ENCODE measurements around the gene MTPN.

MTPN gene, protein sequence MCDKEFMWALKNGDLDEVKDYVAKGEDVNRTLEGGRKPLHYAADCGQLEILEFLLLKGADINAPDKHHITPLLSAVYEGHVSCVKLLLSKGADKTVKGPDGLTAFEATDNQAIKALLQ

DNA sequence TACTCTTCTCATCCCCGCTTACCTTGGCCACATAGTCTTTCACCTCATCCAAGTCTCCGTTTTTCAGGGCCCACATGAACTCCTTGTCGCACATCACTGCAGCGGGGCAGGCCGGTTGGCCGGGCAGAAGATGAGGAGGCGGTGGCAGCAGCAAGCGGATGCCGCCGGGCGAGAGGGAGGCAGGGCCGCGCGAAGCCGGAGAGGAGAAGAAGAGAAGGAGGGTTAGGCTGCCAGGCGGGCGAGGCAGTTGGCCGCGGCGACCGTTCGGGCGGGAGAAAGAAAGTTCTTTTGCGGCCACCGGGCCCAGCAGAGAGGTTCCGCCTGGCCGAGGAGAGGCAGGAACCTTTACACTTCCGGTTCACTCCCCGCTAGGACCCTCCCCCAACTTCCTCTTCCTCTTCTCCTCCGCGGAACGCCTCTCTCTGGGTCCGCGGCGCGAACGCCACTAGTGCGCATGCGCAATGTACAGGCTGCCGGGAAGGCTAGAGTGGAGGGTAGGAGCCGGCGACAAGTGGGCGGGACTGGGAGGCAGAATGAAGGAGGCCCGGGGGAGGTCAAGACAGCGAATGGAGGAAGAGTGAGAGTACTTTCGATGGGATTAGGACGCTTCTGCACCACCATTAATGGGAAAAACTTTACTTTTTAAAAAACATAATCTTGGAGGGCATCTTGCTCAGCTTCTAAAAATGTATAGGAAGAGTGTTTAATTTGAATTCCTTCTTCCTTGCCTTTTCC is at the start of gene MTPN:
MTPN (minus strand) TSS at position 353 of the 735 bp plus-strand sequence; CDS start at position 94, 259 bp downstream.
- DNase-seq = peak; percentile 99

DNA sequence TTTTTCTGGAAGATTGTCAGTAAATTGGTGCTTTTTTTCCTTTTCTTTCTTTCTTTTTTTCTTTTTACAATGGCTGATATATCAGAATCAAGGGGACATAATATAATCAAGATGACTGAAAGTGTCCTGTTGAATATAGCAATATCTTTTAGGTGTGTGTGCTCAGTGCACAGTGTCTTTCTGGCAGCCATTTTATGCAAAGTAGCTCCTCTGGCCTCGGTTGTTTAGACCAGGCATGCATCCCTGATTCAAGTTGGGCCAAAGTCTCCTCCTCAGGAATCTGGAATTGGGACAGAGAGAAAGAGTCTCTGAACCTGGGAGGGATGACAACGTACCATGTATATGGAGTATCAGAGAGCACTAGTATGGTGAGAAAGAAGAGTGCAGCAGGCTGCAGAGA is 49.0 kb upstream of the MTPN start:
- no peak for DNase-seq

DNA sequence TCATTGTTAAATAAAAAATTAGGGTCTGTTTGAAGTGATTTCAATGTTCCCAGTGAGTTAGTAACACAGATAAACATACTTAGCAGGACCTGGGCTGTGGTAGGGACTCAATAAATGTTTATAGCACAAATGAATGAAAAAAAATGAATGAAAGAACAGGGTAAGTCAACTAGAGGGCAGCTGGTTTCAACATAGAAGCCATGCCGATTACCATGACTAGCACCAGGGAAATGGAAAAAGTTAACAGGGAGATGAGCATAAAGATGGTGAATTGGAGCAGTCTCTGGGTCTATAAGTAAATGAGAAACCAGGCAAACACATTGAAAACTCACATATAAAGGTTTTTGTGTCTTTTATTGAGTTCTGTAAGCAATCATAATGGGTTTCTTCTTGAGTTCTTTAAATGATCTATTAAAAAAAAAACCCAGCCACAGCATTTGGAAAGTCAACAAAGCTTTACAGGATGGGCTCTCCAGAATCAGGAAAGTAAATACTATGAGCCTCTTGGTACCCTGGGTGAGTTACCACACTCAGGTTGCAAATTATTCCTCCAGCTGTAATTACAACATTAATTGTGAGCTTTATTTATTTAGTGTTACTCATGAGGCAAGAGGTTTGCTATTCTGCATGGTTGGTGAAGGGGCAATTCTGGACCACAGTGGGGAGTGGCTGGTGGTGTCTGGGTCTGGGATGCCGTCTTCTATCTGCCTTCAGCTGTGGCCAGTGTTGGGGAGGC is 46.1 kb upstream of the MTPN start:
- no peak for DNase-seq

DNA sequence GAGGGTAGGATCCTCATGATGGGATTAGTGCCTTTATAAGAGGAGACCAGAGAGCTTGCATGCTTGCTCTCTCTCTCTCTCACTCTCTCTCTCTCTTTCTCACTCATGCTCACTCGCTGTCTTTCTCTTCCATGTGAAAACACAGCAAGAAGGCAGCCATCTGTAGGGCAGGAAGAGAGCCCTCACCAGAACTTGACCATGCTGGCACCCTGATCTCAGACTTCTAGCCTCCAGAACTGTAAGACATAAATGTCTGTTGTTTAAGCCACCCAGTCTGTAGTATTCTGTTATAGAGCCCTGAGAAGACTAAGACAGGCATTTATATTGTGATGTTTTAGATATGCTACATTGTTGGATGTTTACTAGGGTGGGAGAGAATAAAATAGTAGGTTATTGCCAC is 43.4 kb upstream of the MTPN start:
- no peak for DNase-seq

DNA sequence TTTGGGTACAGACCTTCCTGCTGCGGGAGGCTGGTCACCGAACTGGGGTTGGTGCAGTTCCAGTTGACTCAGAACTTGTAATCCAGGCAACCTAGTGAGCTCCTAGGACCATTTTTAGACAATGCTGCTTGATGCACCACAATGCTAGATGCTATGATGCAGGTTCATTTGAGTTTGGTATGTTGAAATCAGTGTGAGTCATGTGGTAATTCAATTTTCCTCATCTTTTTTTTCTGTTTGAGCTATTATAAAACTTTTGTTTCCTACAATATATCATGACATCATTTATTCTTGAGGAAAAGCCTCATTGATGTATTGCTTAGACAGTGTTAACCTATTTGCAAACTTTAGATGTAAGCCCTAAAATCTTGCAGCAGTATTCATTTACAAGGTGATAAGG is 40.9 kb upstream of the MTPN start:
- no peak for DNase-seq

DNA sequence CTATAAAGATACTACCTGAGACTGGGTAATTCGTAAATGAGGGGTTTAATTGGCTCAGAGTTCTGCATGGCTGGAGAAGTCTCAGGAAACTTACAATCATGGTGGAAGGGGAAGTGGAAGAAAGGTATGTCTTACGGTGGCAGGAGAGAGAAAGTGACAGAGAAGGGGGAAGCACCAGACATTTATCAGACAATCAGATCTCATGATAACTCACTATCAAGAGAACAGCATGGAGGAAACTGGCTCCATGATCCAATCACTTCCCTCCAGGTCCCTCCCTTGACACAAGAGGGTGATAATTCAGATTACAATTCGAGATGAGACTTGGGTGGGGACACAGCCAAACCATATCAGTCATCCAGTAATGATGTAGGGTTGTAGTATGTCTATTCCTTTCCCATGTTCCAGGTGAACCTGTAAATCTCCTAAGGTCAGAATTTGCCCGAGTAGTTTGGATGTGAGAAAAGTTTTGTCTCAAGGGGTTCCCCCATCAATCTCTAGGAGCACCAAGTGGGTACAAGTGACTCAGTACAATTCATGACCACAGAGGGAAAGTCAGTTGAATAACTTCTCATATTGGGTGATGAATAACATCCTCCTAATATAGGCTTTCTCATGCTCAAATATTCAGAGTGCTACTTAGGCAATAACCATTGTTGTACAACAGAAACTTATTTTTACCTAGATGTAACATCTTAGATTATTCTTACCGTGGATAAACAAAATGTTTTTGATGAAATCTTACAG is 39.7 kb upstream of the MTPN start:
- DNase-seq = no peak

DNA sequence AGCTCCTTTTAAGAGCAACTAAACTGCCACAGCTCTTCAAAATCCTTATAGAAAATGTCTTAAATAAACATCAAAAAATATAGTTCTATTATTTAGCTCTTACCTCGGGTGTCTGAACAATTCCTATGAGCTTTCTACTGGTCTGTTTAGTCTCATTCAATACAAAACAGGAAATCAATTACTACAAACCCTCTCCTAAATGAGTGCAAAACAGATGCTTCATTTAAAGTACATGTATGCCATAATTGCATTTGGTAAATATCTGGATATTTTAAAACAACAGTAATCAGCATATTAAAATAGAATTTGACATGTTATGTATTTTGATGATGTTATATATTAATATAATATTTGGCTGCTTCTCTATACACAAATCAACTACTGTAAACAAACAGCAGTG is 38.5 kb upstream of the MTPN start:
- no peak for DNase-seq

DNA sequence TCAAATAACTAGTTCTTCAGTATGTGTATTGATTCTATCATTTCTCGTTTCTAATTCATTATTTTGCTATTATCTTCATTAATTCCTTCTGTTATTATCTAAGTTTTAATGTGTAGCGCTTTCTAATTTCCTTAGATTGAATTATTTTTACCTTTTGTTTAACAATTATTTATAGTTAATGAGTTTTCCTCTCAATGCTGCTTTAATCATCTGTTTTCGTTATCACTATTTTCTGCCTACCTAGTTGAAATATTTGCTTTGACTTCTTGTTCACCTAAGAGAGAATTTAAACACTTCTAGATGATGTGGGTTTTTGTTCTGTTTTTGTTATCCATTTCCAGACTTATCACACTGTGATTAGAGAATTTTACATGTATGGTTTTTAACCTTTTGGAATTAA is 37.5 kb upstream of the MTPN start:
- DNase-seq = no peak

DNA sequence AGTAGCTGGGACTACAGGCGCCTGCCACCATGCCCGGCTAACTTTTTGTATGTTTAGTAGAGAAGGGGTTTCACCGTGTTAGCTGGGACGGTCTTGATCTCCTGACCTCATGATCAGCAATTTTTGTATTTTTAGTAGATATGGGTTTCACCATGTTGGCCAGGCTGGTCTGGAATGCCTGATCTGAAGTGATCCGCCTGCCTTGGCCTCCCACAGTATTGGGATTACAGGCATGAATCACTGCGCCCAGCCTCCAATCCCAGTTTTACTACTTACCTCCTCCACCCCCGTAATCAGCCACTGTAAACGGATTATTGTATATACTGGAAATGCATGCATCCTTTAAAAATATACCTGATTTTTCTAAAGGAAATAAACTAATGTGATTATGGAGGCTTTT is 35.1 kb upstream of the MTPN start:
- DNase-seq = no peak

DNA sequence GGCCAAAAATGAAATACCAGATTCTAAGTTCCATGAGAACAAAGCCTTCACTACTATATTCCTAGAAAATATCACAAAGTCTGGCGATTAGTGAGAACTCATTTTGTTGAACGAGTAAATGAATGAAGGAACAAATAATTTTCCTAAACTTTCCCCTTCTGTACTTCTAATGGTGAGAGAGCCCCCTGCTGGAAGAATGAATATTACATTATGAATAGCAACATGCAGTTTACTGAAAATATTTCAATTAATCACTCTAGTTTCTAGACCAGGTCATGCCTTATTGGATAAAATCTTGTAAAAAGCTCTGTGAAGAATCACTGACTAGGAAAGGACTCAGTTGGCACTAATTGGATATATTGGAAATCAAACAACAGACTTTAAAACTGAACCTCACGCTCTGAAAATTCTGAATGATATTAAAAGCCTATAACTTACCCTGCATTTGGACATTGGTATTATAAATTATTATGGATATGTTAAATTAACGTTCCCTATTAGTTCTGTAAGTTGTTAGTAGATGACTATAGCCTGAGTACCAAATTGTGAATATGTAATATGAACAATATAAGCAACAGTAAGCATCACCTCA is 32.4 kb upstream of the MTPN start:
- DNase-seq = peak; percentile 66

DNA sequence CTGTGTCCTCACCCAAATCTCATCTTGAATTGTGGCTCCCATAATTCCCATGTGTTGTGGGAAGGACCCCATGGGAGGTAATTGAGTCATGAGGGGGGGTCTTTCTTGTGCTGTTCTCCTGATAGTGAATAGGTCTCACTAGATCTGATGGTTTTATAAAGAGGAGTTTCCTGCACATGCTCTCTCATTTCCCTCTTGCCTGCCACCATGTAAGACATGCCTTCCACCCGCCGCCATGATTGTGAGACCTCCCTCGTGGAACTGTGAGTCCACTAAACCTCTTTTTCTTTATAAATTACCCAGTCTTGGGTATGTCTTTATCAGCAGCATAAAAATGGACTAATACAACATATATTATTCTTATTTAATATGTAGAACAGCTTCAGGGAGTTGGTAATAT is 29.0 kb upstream of the MTPN start:
- DNase-seq = no peak

DNA sequence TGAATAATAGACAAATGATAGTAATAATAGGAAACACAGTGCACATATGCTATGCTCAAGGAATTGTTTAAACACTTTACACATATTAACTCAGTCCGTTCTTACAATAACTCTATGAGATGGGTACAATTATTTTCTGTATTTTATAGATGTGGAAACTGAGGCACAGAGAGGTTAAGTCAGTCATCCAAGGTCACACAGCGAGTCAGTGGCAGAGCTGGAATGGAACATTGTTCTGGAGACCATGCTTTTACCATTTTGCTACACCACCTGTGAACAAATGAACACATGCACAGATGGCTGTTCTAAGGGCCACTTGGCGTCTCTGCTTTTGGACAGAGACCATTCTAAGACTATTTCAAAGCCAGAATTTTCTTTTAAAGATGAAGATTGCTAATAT is 26.9 kb upstream of the MTPN start:
- DNase-seq = no peak

DNA sequence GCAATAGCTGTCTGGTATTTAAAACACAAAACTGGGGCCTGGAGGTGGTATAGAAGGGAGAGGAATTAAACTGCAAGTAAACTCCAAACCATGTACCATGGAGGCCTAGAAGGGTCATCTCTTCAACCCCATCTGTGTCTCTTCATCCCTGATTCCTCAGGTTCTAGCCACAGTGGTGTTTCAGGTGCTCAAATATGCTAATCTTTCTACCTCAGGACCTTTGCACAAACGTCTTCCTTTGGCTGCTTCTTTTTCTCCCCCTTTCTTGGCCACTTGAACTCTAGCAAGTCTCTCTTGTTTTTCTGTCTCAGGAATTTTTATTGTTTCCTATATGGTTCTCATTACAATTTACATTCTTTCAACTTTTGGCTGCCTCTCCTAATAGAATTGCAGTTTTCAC is 25.6 kb upstream of the MTPN start:
- no peak for DNase-seq

DNA sequence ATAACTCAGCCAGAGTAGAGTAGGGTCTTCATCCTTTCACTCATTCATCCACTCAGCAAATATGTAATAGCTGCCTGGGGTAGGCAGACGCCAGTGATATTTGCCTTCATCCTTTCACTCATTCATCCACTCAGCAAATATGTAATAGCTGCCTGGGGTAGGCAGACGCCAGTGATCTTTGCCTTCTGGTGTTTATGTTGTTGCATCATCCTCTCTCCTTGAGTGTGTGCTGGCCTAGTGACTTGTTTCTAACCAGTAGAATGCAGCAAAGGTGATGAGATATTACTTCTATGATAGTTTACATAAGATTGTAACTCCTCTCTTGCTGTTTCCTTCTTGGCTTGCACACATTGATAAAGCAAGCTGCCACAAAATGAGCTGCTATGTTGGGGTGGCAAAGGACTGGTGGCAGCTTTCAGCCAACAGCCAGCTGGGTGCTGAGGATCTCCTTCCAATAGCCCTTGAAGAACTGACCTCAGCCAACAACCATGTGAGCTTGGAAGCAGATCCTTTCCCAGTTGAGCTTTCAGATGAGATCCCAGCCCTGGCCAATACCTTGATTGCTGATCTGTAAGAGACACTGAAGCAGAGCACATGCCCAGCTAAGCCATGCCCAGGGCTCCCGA is 23.2 kb upstream of the MTPN start:
- no peak for DNase-seq

DNA sequence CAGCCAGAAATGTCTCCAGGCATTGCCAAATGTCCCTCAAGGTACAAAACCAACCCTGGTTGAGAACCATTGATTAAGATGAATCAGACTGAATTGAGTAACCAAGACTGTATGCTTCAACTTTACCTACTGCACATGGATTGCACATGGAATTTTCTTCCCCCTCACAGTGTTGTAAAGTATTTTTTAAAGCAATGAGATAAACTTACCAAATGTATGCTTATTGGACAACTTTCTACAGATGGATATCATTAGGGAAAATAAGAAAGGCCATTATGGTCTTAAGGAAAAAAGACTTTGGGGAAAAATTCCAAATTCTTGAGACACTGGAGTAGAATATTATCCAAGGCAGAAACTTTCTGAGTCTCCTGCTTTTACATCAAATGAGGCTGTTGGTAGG is 20.9 kb upstream of the MTPN start:
- DNase-seq = no peak

DNA sequence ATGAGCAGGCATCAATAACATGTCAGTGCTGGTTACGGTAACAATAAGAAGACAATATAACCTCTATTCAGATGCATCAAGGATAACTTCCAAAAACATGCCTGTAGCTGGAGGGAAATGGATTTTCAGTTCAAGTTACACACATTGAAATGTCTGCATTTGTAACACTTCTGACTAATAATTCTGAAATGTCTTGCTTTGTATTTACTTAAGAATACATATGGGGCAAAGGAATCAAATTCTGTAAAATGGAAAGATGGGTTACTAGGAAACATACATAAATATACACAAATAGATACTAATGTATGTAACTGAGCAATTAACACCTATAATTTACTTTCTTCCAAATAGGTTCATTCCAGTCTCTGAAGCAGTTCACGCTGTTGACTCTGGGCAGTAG is 18.6 kb upstream of the MTPN start:
- no peak for DNase-seq

DNA sequence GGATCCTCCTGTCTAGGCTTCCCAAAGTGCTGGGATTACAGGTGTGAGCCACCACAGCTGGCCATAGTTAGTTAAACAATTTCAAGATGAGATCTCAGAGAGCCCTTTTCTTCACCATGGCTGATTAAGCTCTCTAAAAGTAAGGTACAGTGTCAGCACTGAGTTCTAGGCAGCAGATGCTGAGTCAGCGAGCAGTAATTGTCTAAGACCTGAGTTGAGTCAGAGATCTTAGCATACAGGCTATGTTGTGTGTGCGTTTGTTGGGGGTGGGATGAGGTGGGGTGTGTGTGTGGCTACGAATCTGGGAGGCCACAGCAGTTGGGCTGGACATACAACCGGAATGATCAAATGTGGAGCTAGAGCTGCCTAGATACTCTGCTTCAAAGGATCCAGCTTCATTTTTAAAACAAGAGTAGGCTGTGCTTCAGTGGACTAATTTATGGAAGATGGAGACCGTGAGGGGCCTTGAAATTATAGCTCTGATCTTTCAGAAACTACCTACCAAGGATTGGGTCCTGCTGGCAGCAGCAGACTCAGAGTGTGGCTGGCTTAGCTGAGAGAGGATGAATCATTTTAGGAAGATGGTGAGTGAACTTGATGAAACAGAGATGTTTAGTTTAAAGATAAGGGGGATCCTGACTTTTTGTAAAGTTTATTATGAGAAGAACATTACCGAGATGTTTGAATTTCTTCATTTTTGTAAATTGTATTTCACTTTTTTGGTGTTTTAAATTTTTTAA is 17.5 kb upstream of the MTPN start:
- no peak for DNase-seq

DNA sequence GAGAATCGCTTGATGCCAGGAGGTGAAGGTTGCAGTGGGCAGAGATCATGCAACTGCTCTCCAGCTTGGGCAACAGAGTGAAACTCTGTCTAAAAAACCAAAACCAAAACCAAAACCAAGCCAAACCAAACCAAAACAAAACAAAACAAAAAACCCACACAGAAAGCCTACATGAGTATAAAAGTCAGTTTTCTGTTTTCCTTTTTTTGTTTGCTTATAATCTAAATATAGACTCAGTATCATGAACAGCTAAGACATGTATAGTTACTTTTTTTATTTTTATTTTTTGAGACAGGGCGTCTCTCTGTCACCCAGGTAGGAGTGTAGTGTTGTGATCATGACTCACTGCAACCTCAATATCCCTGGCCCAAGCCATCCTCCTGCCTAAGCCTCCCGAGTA is 16.8 kb upstream of the MTPN start:
- DNase-seq = peak; percentile 60

DNA sequence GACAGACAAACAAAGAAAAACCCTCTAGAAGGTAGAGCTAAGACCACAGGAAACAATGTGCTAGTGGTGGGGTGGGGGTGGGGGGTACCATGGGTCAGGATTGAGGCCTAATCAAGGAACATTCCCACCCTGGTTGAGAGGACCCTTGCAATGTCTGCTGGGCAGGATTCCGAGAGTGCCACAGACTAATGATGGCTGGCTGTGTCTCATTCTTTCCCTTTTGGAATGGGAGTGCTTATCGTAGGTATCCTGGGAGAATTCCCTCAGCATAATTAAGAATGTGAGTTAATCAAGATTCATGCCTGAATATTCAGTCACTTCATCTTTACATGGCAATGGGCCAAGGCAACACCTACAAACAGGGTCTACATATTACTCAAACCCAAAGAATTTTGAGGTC is 14.7 kb upstream of the MTPN start:
- no peak for DNase-seq

DNA sequence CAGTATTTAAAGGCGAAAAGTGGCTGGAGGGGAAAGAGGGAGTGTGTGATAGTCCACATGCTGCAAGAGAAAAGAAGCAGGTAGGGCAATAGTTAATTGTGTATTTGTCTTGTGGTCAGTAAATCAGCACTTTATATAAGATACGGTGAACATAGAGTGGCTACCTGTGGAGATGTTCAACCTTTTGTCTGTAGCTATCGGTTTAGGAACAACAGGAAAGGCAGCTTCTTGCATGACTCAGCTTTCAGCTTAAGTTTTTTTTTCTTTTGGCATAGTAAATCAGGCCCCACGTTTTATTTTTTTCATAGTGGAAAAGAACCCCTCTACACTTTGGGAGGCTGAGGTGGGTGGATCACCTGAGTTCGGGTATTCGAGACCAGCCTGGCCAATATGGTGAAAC is 14.2 kb upstream of the MTPN start:
- no peak for DNase-seq

DNA sequence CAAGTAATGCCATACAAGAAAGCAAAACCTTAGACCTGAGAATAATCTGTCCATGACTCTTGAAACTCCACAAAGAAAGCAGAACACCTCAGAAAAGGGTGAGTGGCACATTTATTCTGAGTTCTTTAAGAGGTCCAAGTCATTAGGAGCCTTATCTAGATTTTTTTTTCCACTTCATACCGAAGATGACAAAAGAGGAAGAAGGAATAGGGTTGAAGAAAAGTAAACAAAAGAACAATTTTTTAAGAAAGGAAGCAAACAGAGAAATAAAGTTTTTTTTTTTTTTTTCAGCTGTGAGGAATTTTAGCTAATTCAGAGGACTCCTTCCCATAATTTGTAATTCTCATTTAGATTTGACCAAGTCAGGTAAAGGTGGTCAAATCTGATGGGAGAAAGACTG is 13.1 kb upstream of the MTPN start:
- no peak for DNase-seq

Measured in inflammatory macrophage treated with lipopolysaccharide for 4 hours (primary cell).